Stomach (tissue), 4 donors: Measurements from ENCODE around the gene TPSAB1.
"Not testable (repeated sequence)": the region's sequence is repeated elsewhere in the genome, so short reads cannot be mapped to it uniquely, and the experiment has no call there.

ENCODE experiments used
- CTCF ChIP-seq, 7 experiments: fragments of 450-650 bp in 4 of 7; fragments of 200-600 bp in 3 of 7; sonication (generic) in 3 of 7; IDR thresholded peaks; one replicate each; pipeline ENCODE4 v1.5.1; 2016 to 2019; ENCODE audit warnings: antibody characterized with exemption in 7 of 7, control low read depth in 2 of 7, mild to moderate bottlenecking in 1 of 7
- POLR2AphosphoS5 ChIP-seq, 3 donors: sonication (generic); formaldehyde crosslinking; IDR thresholded peaks; one replicate each; pipeline ENCODE4 v1.6.1; 2016; ENCODE audit warnings: antibody characterized with exemption in 3 of 3

DNA sequence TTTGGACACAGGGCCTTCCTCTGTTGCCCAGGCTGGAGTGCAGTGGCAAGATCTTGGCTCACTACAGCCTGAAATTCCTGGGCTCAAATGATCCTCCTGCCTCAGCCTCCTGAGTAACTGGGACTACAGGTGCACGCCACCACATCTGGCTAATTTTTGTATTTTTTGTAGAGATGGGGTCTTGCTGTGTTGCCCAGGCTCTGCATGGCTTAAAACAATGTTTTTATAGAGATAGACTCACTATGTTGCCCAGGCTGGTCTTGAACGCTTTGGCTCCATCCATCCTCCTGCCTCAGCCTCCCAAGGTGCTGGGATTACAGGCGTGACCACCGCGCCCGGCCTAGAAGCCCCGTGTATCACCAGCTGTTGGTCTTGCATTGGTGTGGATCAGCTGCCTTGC is 28.9 kb downstream of the TPSAB1 start:
- not testable (repeated sequence) for TF ChIP-seq CTCF, POLR2AphosphoS5 (IDR thresholded peaks at IDR 0.05)
